HG03045 (cell line): ENCODE results near the gene DUSP1.

ENCODE experiments used
- ATAC-seq: cut with Tn5 transposase; IDR thresholded peaks from one replicate; pipeline ENCODE4 v1.9.1; 2021; ENCODE audit warnings: mild to moderate bottlenecking, moderate library complexity; ENCODE audit not compliant: unreplicated experiment

DUSP1 gene

GRCh38 chr5:172765766-172766286 lies 5.2 kb downstream of the DUSP1 start:
- no peak for ATAC-seq

- ATAC-seq, result peak; percentile 89
Observed at GRCh38 chr5:172764861-172765765, 5.9 kb downstream of the DUSP1 start.

DNA sequence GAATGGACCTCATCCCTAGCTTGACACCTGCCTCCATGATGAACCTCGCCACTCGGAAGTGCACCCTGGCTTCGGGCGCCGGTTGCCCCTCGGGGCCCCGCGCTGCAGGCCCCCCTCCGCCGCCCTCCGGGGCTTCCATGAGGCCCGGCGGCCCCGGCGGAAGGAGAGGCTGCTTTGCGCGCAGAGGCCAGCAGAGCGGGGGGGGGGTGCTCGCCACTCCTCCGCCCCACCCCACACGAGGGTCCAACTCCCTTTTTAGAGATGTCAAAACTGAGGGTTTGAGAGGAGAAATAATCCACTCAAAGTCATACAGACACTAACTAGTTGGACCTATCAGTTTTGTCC lies 7.9 kb downstream of the DUSP1 start:
- ATAC-seq, result no peak

GRCh38 chr5:172762214-172763119 lies 8.5 kb downstream of the DUSP1 start:
- ATAC-seq, result no peak

DNA sequence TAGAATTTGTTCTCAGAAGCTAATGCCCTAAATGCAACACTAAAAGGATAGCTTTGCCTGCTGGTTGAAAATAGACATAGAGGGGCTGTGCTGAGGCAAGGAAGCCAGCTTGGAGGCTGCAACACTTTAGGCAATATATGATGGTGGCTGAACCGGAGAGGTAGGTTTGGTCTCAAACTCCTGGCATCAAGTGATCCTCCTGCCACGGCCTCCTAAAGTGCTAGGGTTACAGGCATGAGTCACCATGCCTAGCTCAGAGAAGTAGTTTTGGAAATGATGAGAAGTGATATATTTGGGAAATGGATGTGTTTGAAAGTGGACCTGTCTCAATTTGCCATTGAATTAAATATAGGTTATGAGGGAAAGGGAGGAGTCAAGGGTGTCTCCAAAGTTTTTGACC lies 10.0 kb downstream of the DUSP1 start:
- ATAC-seq, result no peak

GRCh38 chr5:172760136-172760535 lies 10.9 kb downstream of the DUSP1 start:
- ATAC-seq, result no peak

DNA sequence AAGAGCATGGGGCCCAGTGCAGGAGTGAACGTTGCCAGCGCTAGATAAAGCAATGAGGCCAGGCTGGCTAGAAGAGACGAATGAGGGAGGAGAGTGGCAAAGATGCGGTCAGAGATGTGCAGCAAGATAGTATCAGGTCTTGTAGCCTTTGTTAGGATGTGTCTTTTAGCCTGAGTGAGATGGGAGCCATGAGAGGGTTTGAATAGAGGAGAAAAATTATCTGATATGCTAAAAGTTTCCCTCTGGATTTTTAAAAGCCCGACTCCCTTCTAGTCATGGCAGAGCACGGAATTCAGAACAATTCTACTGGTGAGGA lies 12.2 kb downstream of the DUSP1 start:
- ATAC-seq, result no peak

DNA sequence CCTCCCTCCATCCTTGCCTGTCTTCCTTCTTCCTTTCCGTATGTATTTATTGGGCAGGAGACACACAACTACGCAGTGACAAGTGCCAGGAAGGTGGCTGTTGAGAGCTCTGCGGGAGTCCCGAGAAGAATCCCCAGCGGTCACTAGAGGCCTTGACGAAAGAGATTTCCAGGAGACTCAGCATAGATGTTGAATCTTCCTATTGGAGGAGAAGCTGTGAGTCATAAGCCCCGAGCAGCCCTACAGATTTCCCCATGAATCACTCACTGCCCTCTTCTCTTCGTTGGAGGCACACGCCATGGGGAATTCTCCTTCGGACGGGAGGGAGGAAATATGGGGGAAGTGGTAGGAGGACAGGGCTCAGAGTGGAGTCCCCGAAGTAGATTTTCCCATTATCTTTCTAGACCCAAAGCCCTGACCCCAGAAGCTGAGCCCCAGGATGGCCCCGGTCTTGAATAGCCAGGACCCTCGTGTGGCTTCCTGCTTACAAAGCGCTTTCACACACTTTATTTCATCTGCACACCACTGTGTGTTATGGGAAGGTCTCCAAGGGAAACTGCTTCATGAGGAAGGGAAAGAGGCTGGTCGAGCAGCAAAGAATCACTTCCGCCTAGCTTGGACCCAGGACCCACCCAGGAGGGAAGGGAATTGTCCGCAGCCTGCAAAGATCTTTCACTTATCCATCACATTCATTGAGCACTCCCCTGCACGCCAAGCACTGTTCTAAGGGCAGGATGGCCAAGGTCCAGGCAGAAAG lies 12.7 kb downstream of the DUSP1 start:
- ATAC-seq, result no peak

DNA sequence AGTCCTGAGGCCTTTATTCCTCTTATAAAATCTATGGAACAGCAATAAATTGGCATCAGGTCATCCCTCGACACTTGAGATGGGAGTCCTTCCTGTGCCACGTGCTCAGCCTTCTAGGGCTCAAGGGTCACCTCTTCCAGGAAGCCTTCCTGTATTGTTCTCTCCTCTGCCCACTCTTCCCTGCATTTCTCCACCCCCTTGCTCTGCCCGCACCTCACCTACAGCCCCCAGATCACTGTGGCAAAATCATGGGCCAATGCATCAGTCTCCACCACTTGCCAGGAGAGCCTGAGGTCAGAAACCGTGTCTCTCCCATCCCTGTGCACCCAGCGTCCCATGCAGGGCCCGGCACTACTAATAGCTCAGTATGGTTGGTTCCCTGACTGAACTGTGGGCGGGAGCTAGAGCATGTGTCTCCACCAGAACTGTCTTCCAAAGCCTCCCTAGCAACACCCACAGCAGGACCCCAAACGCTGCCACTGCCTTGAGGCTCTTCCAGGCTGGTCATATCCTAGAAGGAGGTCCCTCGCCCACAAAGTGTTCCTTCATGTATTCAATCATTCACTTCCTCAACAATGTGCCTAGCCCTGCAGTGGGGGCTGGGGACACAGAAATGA lies 13.5 kb downstream of the DUSP1 start:
- ATAC-seq, result no peak

GRCh38 chr5:172756764-172757393 lies 14.1 kb downstream of the DUSP1 start:
- no peak for ATAC-seq

DNA sequence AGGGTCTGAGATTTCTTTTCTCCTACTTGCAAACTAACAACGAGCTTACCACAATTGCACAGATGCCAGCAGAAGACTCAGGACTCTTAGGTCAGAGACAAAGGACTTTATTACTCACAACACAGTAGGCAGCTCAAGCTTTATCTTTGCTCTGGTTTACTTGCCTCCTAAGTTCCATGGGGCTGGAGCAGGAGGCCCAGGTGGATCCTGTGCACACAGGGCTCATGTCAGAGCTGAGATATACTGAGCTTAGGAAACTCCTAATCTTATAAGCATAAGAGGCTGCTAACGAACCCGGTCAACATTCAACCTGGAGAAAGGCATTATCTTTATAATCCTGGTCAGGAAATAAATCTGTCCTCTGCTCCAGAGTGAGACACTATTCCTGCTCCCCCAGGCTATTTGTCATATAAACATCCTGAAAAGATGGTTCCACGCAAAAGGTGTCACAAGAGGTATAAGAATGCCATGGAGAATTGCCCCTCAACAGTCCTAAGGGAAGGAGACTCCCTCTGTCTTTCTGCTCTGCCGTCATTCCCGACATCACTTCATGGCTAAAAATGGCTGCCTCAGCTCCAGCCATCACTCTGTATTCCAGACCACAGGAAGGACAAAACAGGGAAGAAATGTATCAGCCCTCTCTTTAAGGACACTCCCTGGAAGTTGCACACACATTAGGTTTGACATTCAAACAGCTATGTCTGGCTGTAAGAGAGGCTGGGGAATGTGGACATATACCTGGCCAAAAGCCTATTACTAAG lies 16.2 kb downstream of the DUSP1 start:
- no peak for ATAC-seq

DNA sequence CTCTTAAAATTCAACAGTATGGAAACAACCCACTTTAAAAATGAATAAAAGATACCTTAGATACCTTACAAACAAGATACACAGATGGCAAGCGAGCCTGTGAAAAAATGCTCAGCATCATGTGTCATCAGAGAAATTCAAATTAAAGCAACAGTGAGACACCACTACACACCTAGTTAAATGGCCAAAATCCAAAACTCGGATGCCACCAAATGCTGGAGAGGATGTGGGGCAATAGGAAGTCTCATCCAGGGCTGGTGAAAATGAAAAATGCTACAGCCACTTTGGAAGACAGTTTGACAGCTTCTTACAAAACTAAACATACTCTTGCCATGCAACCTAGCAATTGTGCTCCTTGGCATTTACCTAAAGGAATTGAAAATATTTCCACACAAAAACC lies 17.9 kb downstream of the DUSP1 start:
- no peak for ATAC-seq

- ATAC-seq, result no peak
Observed at GRCh38 chr5:172751761-172752510, 19.1 kb downstream of the DUSP1 start.

- no peak for ATAC-seq
Observed at GRCh38 chr5:172749881-172750633, 20.9 kb downstream of the DUSP1 start.

DNA sequence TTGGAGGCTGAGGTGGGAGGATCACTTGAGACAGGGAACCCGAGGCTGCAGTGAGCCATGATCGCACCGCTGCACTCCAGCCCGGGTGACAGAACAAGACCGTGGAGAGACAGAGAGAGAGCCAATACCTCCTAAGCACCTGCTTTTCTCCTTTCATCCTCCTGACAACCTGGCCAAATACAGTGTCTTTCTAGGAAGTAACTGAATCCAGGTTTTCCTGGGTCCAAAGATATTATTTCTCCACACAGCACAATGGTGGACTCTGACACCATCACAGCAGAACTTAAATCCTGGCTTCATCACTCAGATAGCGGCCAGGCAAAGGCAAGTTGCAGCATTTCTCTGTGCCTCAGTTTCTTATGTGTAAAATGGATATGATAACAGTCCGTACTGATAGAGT lies 21.9 kb downstream of the DUSP1 start:
- no peak for ATAC-seq

GRCh38 chr5:172748341-172748843 lies 22.6 kb downstream of the DUSP1 start:
- no peak for ATAC-seq

DNA sequence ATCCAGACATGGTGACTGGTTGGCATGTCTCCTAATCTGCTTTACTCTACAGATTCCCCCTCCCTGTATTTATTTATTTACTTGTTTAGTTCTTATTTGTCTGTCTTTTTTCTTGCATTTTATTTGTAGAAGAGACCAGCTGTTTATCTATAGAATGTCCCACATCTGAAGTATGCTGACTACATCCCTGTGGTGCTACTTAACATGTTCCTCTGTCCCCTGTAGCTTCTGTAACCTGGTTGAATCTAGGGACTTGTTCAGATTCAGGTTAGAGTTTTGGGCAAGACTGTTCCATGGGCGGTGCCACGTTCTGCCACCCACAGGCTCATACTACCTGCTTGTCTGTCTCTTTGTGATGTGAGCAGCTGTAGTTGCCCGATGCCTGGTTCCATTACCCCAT lies 23.5 kb downstream of the DUSP1 start:
- ATAC-seq, result no peak

DNA sequence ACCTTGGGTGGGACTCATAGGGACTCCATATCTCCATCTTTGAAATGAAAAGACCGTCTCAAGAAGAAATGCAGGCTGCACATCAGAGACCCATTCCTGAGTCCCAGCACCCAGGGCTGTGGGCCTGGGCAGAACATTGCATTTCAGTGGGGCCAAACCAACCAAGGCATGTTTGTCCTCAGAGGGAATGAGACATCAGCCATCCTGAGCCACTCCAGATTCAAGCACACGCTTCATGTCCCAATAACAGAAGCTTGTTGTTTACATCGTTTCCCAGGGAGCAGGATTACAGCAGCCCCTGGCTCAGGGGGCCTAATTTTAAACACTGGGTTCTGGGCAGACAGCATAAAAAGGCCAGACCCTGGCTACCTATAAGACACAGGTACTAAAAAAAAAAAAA lies 24.3 kb downstream of the DUSP1 start:
- no peak for ATAC-seq
